SK-N-SH (cell line): ENCODE results near the gene NHSL1. TPM values are rescaled to one million over a fixed set of nuclear protein-coding genes. Genes with fewer than 3 reads are reported as not detected.

ENCODE experiments used
- CTCF ChIA-PET: fragments of 300-600, 350-600 bp; formaldehyde crosslinking; extraction: SDS; loops from one replicate; lab custom pipeline; 2021; lab: Yijun Ruan, JAX
- POLR2A ChIA-PET: fragments of 350-600 bp; sonication (Branson Sonifier 250); formaldehyde crosslinking; extraction: SDS; loops from one replicate; lab custom pipeline; 2020; ENCODE audit warnings: antibody characterized with exemption, inconsistent platforms; lab: Yijun Ruan, JAX
- DNase-seq: peaks from one replicate; pipeline ENCODE4 v3.0.0; 2012
- H2AFZ ChIP-seq: fragments of 200-600 bp; sonication (generic); 2 replicates; pipeline ENCODE4 v1.8.1; 2016; ENCODE audit warnings: antibody characterized with exemption, mild to moderate bottlenecking, low read depth
- H3F3A ChIP-seq: fragments of 200-600 bp; sonication (generic); replicated peaks from 2 replicates; pipeline ENCODE3; 2016; ENCODE audit warnings: antibody characterized with exemption, mild to moderate bottlenecking; ENCODE audit not compliant: insufficient read depth
- H3K27ac ChIP-seq, 2 experiments: fragments of 200-500 bp in 1 of 2; fragments of 200-600 bp in 1 of 2; sonication (Bioruptor generic) in 1 of 2; sonication (generic), shearing (Covaris generic) in 1 of 2; 2 replicates each; pipeline versions ENCODE4 v1.5.1 to v1.6.1; 2014 to 2016; ENCODE audit warnings: low read depth in 2 of 2, inconsistent platforms in 1 of 2, low read length in 1 of 2, mild to moderate bottlenecking in 1 of 2, mixed read lengths in 1 of 2
- H3K27me3 ChIP-seq: fragments of 200-600 bp; sonication (generic), shearing (Covaris generic); 2 replicates; pipeline ENCODE4 v1.6.1; 2016; ENCODE audit warnings: mixed run types; ENCODE audit not compliant: insufficient read depth
- H3K36me3 ChIP-seq, 2 experiments: fragments of 200-500 bp in 1 of 2; fragments of 200-600 bp in 1 of 2; sonication (Bioruptor generic) in 1 of 2; sonication (generic) in 1 of 2; replicated peaks in 1 of 2; 2 replicates each; pipeline versions ENCODE3 to v1.5.1; 2014 to 2016; ENCODE audit warnings: low read length in 1 of 2, mild to moderate bottlenecking in 1 of 2; ENCODE audit not compliant: insufficient read depth in 2 of 2, control insufficient read depth in 1 of 2
- H3K4me1 ChIP-seq, 2 experiments: fragments of 200-500 bp in 1 of 2; fragments of 200-600 bp in 1 of 2; sonication (Bioruptor generic) in 1 of 2; sonication (generic), shearing (Covaris generic) in 1 of 2; 2 replicates each; pipeline versions ENCODE4 v1.5.1 to v1.6.1; 2014 to 2016; ENCODE audit warnings: low read depth in 1 of 2, low read length in 1 of 2, mixed run types in 1 of 2; ENCODE audit not compliant: insufficient read depth in 2 of 2, control insufficient read depth in 1 of 2
- H3K4me2 ChIP-seq: fragments of 200-600 bp; sonication (generic), shearing (Covaris generic); 2 replicates; pipeline ENCODE4 v1.6.1; 2017; ENCODE audit warnings: mixed run types
- H3K4me3 ChIP-seq, 2 experiments: fragments of 200-500 bp in 1 of 2; fragments of 200-600 bp in 1 of 2; sonication (Bioruptor generic) in 1 of 2; sonication (generic), shearing (Covaris generic) in 1 of 2; 2 replicates each; pipeline versions ENCODE4 v1.5.1 to v1.8.1; 2014 to 2016; ENCODE audit warnings: low read depth in 2 of 2, inconsistent platforms in 1 of 2, low read length in 1 of 2, mild to moderate bottlenecking in 1 of 2, mixed read lengths in 1 of 2, moderate library complexity in 1 of 2
- H3K79me2 ChIP-seq: fragments of 200-600 bp; sonication (generic); 2 replicates; pipeline ENCODE4 v1.8.1; 2017; ENCODE audit warnings: mild to moderate bottlenecking; ENCODE audit not compliant: insufficient read depth
- H3K9ac ChIP-seq: fragments of 200-600 bp; sonication (generic); 2 replicates; pipeline ENCODE4 v1.6.1; 2017; ENCODE audit warnings: mixed run types
- H3K9me2 ChIP-seq: fragments of 200-600 bp; sonication (generic); 2 replicates; pipeline ENCODE4 v1.6.1; 2017; ENCODE audit warnings: mixed run types
- H3K9me3 ChIP-seq: fragments of 200-600 bp; sonication (generic); 2 replicates; pipeline ENCODE4 v1.6.1; 2017; ENCODE audit warnings: mixed run types, mild to moderate bottlenecking, moderate library complexity
- H4K20me1 ChIP-seq: fragments of 200-600 bp; sonication (generic); 2 replicates; pipeline ENCODE4 v1.6.1; 2017; ENCODE audit warnings: mild to moderate bottlenecking, mixed run types; ENCODE audit not compliant: insufficient read depth
- CHD2 ChIP-seq: fragments of 150-350 bp; IDR thresholded peaks from 2 replicates; pipeline ENCODE4 v1.6.1; 2018; ENCODE audit warnings: low read length; ENCODE audit not compliant: partially characterized antibody
- ELF1 ChIP-seq: IDR thresholded peaks from 2 replicates; pipeline ENCODE4 v1.4.0; 2012
- GABPA ChIP-seq: IDR thresholded peaks from 2 replicates; pipeline ENCODE4 v1.4.0; 2012; ENCODE audit warnings: low read depth, mild to moderate bottlenecking
- JUND ChIP-seq: IDR thresholded peaks from 2 replicates; pipeline ENCODE4 v1.4.0; 2012
- NFIC ChIP-seq: IDR thresholded peaks from 2 replicates; pipeline ENCODE4 v1.4.0; 2012; ENCODE audit warnings: borderline replicate concordance
- RFX5 ChIP-seq: IDR thresholded peaks from 2 replicates; pipeline ENCODE4 v1.6.1; 2012; ENCODE audit warnings: mild to moderate bottlenecking, improper control_type of control experiment, low read length
- RXRA ChIP-seq: IDR thresholded peaks from 2 replicates; pipeline ENCODE4 v1.4.0; 2012; ENCODE audit warnings: low read depth, mild to moderate bottlenecking, borderline replicate concordance
- SIN3A ChIP-seq: IDR thresholded peaks from 2 replicates; pipeline ENCODE4 v1.6.1; 2012; ENCODE audit warnings: low read depth, mild to moderate bottlenecking, low read length, moderate library complexity, borderline replicate concordance
- TEAD4 ChIP-seq: IDR thresholded peaks from 2 replicates; pipeline ENCODE4 v1.4.0; 2012; ENCODE audit warnings: mild to moderate bottlenecking, borderline replicate concordance; ENCODE audit not compliant: insufficient read depth
- WGBS: methylation state at CpG from one replicate; pipeline ENCODE4 v1.1.6; 2017; ENCODE audit warnings: low lambda C conversion rate; 5-methylcytosine and 5-hydroxymethylcytosine counted together
- polyA plus RNA-seq, 3 experiments: library from polyadenylated mRNA; depleted of rRNA; stranded (reverse); fragments of >200 nt; gene quantifications; 2 replicates each; pipeline ENCODE4 v1.2.3, GENCODE V29; 2012
- TF ChIP-seq, protein P1 (sequence below): IDR thresholded peaks from 2 replicates; pipeline ENCODE4 v1.4.0; 2012; ENCODE audit warnings: low read depth, borderline replicate concordance
- TF ChIP-seq, protein P2 (sequence below): fragments of 200-600 bp; sonication (generic); IDR thresholded peaks from 2 replicates; pipeline ENCODE4 v1.6.1; 2017; ENCODE audit warnings: antibody characterized with exemption, mild to moderate bottlenecking, moderate library complexity
- TF ChIP-seq, protein P3 (sequence below): fragments of 150-350 bp; IDR thresholded peaks from 2 replicates; pipeline ENCODE4 v1.6.1; 2017; ENCODE audit warnings: antibody characterized with exemption, low read length, low read depth, borderline replicate concordance
- TF ChIP-seq, protein P4 (sequence below): IDR thresholded peaks from 2 replicates; pipeline ENCODE4 v1.4.0; 2012; ENCODE audit warnings: low read depth, borderline replicate concordance

The NHSL1 gene
- polyA plus RNA-seq, 1 of the 3 experiments (the other 2 are of a cell fraction) = under 0.01 TPM

DNA sequence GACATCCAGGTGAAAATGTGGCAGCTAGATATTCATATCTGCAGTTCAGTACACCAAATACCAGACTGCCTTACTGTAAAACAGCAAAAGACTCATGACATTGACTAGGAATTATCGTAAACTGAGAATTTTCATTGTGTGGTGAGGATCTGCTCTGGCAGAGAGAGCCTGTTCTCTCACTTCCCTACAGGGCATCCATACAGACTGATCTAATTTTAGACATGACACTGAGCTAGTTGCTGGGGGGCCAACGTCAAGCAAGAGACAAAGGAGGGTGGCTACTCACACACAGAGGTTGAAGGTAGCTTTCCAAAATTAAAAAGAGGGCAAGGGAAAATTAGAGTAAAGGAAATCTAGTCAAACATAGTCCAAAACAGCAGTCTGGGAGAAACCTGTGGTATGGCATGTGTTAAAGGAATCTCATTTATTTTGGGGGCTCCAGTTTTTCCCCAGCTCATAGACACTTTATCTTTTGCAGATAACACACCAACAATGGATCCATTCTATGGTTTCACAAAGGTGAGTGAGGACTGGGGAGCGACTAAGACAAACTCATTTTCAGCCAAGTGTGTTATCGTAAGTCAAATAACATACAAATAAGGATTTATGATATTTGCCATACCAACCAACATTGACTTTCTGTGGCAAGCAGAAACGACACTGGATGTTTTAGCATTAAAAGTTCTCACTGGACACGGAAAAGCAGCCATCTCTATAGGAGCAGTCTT lies 36.6 kb upstream of the NHSL1 start:
- POLR2A ChIA-PET = no interaction called here
- CTCF ChIA-PET = no interaction called here

DNA sequence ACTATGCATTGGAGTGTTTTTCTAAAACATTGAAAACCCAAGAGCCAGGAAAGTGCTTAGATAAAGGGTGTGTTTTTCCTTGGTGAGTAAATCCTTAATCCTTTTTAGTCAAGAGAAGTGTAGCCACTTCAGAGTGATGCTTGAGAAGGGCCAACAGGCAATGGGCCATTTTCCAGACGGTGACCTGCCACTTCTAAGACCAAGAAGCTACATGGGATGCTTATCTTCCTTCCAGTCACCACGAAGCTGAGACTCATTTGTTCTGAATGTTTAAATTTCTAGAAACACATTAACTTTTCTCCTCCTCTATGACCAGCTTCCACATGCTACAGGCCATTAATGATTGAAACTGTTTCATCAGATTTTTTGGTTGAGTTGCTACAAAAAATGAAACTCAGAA lies 34.4 kb upstream of the NHSL1 start:
- Histone ChIP-seq H3K4me1 (no peaks in the 10 kb centered on the region; a peak in 1 of 4 replicates), H3K27me3 (peaks cover 6% of the 10 kb centered on the region; the same call in 1 of the 2 replicates), H3F3A (no peaks in the 10 kb centered on the region), H3K4me2 (no peak overlapping the region), H3K36me3 (no peaks in the 10 kb centered on the region), H3K27ac (no peak overlapping the region), H3K4me3 (no peak overlapping the region), H4K20me1 (no peaks in the 10 kb centered on the region), H3K9me3 (no peaks in the 10 kb centered on the region), H3K79me2 (no peaks in the 10 kb centered on the region), H2AFZ (no peak overlapping the region), H3K9me2 (no peaks in the 10 kb centered on the region), H3K9ac (no peak overlapping the region)
- WGBS = 7% methylated on average over 2 of the region's 2 CpGs
- POLR2A ChIA-PET = no interaction called here
- CTCF ChIA-PET = interaction anchor here (0.6 to 1.7 kb wide), 3 partner anchors 13 to 103 kb away, joined by 3 to 4 read pairs (median 3); no protein-coding TSS in a partner anchor
- no peak for DNase-seq
- no peak for TF ChIP-seq RFX5
- no peak for TF ChIP-seq TEAD4
- no peak for TF ChIP-seq ELF1
- no peak for TF ChIP-seq NFIC
- TF ChIP-seq, protein P1, sequence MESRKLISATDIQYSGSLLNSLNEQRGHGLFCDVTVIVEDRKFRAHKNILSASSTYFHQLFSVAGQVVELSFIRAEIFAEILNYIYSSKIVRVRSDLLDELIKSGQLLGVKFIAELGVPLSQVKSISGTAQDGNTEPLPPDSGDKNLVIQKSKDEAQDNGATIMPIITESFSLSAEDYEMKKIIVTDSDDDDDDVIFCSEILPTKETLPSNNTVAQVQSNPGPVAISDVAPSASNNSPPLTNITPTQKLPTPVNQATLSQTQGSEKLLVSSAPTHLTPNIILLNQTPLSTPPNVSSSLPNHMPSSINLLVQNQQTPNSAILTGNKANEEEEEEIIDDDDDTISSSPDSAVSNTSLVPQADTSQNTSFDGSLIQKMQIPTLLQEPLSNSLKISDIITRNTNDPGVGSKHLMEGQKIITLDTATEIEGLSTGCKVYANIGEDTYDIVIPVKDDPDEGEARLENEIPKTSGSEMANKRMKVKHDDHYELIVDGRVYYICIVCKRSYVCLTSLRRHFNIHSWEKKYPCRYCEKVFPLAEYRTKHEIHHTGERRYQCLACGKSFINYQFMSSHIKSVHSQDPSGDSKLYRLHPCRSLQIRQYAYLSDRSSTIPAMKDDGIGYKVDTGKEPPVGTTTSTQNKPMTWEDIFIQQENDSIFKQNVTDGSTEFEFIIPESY = no peak
- TF ChIP-seq SIN3A = no peak

More for the DNA sequence above, 36.6 kb upstream of the NHSL1 start:
- H3K27me3 ChIP-seq = peaks cover 10% of the 10 kb centered on the region; the same call in 1 of the 2 replicates
- no peaks in the 10 kb centered on the region for H3K79me2 ChIP-seq
- no peak overlapping the region for H3K4me3 ChIP-seq
- H3K4me2 ChIP-seq = no peak overlapping the region
- no peak overlapping the region for H2AFZ ChIP-seq
- H3K9me3 ChIP-seq = no peaks in the 10 kb centered on the region
- no peaks in the 10 kb centered on the region for H3K36me3 ChIP-seq
- no peaks in the 10 kb centered on the region; a peak in 1 of 4 replicates for H3K4me1 ChIP-seq
- no peak for DNase-seq
- no peak overlapping the region for H3K27ac ChIP-seq
- 6% methylated on average over 6 of the region's 6 CpGs for WGBS
- no peak overlapping the region for H3K9ac ChIP-seq
- TF ChIP-seq, protein P2, sequence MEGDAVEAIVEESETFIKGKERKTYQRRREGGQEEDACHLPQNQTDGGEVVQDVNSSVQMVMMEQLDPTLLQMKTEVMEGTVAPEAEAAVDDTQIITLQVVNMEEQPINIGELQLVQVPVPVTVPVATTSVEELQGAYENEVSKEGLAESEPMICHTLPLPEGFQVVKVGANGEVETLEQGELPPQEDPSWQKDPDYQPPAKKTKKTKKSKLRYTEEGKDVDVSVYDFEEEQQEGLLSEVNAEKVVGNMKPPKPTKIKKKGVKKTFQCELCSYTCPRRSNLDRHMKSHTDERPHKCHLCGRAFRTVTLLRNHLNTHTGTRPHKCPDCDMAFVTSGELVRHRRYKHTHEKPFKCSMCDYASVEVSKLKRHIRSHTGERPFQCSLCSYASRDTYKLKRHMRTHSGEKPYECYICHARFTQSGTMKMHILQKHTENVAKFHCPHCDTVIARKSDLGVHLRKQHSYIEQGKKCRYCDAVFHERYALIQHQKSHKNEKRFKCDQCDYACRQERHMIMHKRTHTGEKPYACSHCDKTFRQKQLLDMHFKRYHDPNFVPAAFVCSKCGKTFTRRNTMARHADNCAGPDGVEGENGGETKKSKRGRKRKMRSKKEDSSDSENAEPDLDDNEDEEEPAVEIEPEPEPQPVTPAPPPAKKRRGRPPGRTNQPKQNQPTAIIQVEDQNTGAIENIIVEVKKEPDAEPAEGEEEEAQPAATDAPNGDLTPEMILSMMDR = no peak
- TF ChIP-seq JUND (no peak), NFIC (no peak), SIN3A (no peak), RXRA (no peak), GABPA (no peak), CHD2 (no peak)
- TF ChIP-seq, protein P3, sequence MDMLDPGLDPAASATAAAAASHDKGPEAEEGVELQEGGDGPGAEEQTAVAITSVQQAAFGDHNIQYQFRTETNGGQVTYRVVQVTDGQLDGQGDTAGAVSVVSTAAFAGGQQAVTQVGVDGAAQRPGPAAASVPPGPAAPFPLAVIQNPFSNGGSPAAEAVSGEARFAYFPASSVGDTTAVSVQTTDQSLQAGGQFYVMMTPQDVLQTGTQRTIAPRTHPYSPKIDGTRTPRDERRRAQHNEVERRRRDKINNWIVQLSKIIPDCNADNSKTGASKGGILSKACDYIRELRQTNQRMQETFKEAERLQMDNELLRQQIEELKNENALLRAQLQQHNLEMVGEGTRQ = no peak
- TF ChIP-seq, protein P4, sequence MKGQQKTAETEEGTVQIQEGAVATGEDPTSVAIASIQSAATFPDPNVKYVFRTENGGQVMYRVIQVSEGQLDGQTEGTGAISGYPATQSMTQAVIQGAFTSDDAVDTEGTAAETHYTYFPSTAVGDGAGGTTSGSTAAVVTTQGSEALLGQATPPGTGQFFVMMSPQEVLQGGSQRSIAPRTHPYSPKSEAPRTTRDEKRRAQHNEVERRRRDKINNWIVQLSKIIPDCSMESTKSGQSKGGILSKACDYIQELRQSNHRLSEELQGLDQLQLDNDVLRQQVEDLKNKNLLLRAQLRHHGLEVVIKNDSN = no peak
- H3F3A ChIP-seq = no peaks in the 10 kb centered on the region
- no peaks in the 10 kb centered on the region for H4K20me1 ChIP-seq
- H3K9me2 ChIP-seq = no peaks in the 10 kb centered on the region
